ENCODE measurements around the gene IRX4. TPM values are rescaled to one million over a fixed set of nuclear protein-coding genes. Genes with fewer than 3 reads are reported as not detected.

IRX4 gene
- polyA plus RNA-seq, 1 donor, result not detected

DNA sequence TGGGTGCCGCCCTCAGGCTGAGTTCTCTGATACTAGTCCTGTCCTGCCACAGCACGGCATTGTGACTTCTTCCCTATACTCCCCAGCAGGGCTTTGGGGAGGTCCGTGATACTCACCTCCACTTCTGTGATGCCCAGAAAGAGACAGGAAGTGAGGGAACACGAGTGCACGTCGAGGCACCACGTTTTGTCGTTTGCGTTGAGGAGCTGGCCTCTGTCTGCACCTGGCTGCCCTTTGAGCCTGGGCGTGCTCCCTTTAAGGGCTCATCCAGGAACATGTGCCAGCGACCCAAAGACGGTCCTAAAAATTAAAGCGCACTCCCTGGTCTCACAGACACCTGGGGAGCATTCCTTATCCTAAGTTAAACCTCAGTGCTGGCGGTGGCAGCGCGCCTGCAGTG, 8.7 kb upstream of the IRX4 start:
- peaks cover 4% of the 10 kb centered on the region for H3K9me3 ChIP-seq (ENCODE audit: control insufficient read depth, low read depth, low read length)
- H3K27me3 ChIP-seq (ENCODE audit: control insufficient read depth, insufficient read depth, low read length), result peaks cover 68% of the 10 kb centered on the region
- DNase-seq, result no peak
- H3K27ac ChIP-seq (ENCODE audit: low read length), result no peak overlapping the region
- no CpG with 5 or more reads among the region's 16 CpGs for WGBS (ENCODE audit: insufficient coverage, low lambda C conversion rate)
- H3K4me1 ChIP-seq (ENCODE audit: control insufficient read depth, insufficient read depth, low read length), result no peaks in the 10 kb centered on the region
- H3K36me3 ChIP-seq (ENCODE audit: control insufficient read depth, insufficient read depth, low read length), result no peaks in the 10 kb centered on the region
- no peak overlapping the region for H3K4me3 ChIP-seq (ENCODE audit: low read length)

DNA sequence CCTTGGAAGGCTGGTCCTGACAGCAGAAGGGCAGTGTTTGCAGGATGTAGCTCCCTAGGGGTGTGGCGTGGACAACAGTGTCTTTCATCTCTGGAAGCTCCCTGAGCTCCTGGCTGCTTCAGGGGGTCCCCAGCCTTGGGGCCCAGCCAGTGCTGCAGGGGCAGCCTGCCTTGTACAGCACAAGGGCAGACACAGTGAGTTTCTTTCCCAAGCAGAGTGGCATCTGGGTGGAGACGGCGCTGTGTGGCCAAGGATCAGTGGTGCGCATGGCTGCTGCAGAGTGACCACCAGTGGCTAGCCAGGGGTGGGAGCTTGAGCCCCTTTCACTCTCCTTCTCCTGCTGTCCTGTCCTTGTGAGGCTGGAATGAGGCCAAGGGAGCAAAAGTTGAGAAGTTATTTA, 7.6 kb upstream of the IRX4 start:
- DNase-seq, result no peak
- Histone ChIP-seq H3K4me3 (ENCODE audit: low read length) (no peak overlapping the region), H3K27me3 (ENCODE audit: control insufficient read depth, insufficient read depth, low read length) (peaks cover 79% of the 10 kb centered on the region), H3K4me1 (ENCODE audit: control insufficient read depth, insufficient read depth, low read length) (no peaks in the 10 kb centered on the region), H3K9me3 (ENCODE audit: control insufficient read depth, low read depth, low read length) (peaks cover 4% of the 10 kb centered on the region), H3K27ac (ENCODE audit: low read length) (no peak overlapping the region), H3K36me3 (ENCODE audit: control insufficient read depth, insufficient read depth, low read length) (no peaks in the 10 kb centered on the region)
- WGBS (ENCODE audit: insufficient coverage, low lambda C conversion rate), result no CpG with 5 or more reads among the region's 4 CpGs

DNA sequence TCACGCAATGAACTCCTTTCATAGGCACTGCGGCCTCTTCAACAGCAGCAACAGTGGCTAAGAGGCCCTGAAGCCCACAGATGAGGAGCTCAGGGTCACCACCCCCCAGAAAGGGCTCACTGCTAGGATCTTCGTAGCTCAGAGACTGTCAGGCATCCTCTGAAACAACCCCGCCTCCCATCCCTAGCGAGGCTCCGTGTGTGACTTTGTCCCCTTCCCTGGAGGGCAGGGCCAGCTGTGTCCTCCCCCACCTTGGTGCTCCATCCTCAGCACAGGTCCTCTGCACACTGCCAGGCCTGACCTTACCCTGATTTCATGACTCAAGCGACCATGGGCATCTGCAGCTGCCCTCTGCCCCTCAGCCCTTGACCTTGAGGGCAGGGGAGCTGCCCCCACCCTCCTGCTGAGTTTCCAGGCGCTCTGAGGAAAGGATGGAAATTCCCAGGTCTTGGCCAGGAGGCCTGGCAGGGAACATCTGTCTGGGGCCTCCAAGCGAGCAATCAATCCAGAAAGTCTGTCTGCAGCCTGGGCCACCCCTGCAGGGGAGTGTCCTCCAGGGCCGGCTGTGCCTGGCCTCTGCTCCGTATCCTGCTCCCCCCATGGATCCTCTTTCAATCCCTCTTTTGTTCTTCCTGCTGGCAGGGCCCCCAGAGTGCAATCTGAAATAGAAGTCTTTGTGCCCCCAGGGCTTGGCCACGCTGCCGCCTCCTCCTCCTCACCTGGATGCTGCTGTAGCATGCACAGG, 6.8 kb upstream of the IRX4 start:
- peaks cover 86% of the 10 kb centered on the region for H3K27me3 ChIP-seq (ENCODE audit: control insufficient read depth, insufficient read depth, low read length)
- H3K27ac ChIP-seq (ENCODE audit: low read length), result no peak overlapping the region
- no CpG with 5 or more reads among the region's 13 CpGs for WGBS (ENCODE audit: insufficient coverage, low lambda C conversion rate)
- DNase-seq, result no peak
- no peaks in the 10 kb centered on the region for H3K36me3 ChIP-seq (ENCODE audit: control insufficient read depth, insufficient read depth, low read length)
- no peak overlapping the region for H3K4me3 ChIP-seq (ENCODE audit: low read length)
- peaks cover 4% of the 10 kb centered on the region for H3K9me3 ChIP-seq (ENCODE audit: control insufficient read depth, low read depth, low read length)
- no peaks in the 10 kb centered on the region for H3K4me1 ChIP-seq (ENCODE audit: control insufficient read depth, insufficient read depth, low read length)

DNA sequence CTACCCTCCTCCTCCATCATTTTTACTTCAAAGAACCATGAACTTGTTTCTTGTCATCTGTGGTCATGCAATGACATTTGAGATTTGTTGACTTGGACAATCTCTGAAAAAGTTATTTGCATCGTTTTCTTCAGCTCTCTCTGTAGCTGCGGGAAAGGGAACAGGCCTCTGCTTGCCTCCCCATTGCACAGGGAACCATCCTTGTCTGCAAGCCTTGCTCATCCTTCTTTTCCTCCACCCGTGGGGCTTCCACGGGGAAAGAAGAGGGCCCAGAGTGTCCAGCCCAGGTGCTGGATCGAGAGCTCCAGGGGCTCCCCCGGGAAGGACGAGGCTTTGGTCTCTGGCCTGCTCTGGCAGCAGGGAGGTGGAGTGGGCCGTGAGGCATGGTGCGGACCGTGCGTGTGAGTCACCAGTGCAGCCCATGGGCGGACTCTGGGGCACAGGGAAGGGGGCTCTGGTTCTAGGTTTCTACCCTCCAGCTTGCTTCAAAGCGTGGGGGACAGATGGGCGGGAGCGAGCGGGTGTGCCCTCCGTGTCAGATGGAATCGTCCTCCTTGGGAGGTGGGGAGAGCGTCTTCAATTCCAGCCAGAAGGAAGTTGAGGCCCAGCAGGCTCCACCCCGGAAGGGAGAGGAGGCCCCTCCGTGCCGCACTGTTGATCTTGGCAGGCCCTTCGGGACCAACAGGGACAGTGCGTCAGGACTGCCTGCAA, 6.0 kb upstream of the IRX4 start:
- H3K36me3 ChIP-seq (ENCODE audit: control insufficient read depth, insufficient read depth, low read length), result no peaks in the 10 kb centered on the region
- no peak for DNase-seq
- no CpG with 5 or more reads among the region's 24 CpGs for WGBS (ENCODE audit: insufficient coverage, low lambda C conversion rate)
- H3K4me1 ChIP-seq (ENCODE audit: control insufficient read depth, insufficient read depth, low read length), result no peaks in the 10 kb centered on the region
- peaks cover 86% of the 10 kb centered on the region for H3K27me3 ChIP-seq (ENCODE audit: control insufficient read depth, insufficient read depth, low read length)
- no peak overlapping the region for H3K4me3 ChIP-seq (ENCODE audit: low read length)
- H3K9me3 ChIP-seq (ENCODE audit: control insufficient read depth, low read depth, low read length), result peaks cover 6% of the 10 kb centered on the region
- H3K27ac ChIP-seq (ENCODE audit: low read length), result no peak overlapping the region

DNA sequence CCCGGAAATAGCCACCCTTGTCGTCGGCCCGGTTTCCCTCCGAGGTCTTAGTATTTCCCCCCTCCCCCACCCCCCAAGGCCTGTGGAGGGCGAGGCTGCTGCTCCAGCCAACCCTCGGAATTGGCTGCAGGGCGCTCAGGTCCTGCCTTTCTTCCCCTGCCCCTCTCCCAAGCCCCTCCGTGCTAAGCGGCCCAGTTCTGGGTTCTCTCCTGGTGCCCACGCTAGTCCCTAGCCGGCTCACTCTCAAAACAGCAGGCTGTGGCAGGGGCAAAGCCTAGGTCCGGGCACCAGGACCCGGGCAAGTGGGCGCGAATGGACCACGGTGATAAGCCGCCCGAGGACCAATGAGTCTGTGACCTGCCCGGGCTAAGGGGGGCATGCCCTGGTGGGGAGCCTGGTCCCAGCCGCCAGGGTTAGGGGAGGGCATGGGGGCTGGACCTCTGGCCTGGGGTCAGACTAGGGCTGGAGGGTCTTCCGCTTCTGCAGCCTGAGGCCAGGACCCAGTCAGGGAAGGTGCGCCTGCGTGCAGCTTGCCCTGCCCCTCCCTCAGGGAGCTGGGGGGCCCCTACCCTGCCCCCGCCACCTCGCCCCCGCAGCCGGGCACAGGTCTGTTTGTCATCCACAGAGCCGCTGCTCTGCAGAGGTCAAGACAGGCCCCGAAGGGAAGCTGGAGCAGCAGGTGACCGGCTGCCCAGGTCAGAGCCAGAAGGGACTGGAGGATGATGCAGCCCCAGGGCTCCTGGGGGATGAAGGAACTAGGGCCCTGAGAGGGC, 5.0 kb upstream of the IRX4 start:
- Histone ChIP-seq H3K27ac (ENCODE audit: low read length) (no peak overlapping the region), H3K36me3 (ENCODE audit: control insufficient read depth, insufficient read depth, low read length) (no peaks in the 10 kb centered on the region), H3K9me3 (ENCODE audit: control insufficient read depth, low read depth, low read length) (peaks cover 7% of the 10 kb centered on the region), H3K4me1 (ENCODE audit: control insufficient read depth, insufficient read depth, low read length) (no peaks in the 10 kb centered on the region), H3K4me3 (ENCODE audit: low read length) (no peak overlapping the region), H3K27me3 (ENCODE audit: control insufficient read depth, insufficient read depth, low read length) (peaks cover 88% of the 10 kb centered on the region)
- no CpG with 5 or more reads among the region's 31 CpGs for WGBS (ENCODE audit: insufficient coverage, low lambda C conversion rate)
- DNase-seq, result no peak

DNA sequence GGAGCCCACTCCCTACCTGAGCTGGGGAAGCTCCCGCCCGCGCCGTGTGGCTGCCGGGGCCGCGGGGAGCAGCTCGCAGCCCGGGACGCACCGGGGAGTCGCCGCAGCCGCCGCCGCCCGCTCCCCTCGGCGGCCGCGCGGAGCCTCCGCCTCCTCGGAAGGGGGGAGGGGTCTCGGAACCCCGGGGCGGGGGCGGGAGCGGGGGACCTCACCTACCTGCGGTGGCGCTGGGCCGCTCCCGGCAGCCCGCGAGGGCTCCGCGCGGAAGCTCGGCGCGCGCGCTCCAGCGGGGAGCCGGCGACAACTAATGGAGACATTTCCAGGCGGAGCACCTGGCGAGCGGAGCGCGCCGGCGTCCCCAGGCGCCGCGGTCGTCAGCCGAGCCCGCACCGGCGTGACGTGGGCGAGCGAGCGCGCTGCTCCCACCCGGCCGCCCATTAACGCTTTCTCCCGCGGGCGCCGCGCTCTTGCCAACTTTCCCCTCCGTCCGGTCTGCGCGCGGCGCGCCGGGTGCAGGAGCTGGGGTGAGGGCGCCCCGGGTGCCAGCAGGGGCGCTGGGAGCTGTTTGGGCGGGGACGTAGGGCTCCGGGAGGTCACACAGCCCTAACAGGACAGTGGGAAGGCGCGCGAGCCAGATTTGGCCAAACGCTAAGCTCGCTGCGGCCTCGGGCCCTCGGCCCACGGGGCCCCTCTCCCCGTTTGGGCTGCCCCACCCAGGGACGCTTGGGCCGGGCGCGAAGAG, 4.3 kb upstream of the IRX4 start:
- H3K27me3 ChIP-seq (ENCODE audit: control insufficient read depth, insufficient read depth, low read length), result peaks cover 89% of the 10 kb centered on the region
- no CpG with 5 or more reads among the region's 102 CpGs for WGBS (ENCODE audit: insufficient coverage, low lambda C conversion rate)

DNA sequence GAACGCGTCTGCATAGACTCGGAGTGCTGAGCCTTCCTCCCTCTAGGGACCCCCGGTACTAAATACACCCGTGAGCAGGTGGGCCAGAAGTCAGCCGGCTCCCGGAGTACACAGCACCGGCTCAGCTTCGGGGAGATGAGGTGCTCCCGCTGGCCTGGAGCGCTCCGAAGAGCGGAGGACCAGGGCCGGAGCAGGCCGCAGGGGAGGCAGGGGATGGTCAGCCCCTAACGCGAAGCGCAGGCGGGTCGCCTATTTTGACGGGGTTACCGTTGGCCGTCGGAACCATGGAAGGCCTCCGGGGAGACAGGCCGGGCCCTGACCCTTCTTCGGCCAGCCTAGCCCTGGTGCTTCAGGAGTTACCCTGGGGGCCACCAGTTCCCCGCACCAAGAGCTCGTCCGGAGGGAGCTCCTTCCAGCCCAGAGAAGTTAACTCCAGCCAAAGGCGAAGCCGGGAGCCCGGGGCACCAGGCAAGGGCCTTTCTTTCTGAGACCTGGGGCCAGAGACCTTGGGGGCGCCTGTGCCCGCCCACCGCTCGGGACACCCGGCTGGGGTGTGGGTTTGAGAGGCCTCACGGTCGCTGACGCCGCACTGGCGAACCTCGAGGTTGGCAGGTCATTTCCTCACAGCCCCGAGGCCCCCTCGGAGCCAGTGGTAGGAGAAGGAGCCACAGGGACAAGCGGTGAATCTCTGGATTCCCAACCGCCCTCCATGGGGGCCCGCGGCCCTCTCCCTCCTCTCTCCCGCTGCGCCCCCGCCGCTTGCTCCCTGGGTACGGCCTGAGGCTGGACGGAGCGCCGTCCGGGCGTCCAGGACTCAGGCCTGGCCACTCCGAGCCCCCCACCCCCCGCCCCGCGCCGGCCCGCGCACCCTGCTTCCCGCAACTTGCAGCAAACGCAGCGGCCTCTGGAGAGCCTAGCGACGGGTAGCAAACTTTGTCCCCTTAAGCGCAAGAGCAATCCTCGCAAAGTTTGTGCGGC, 3.4 kb upstream of the IRX4 start:
- no peak for DNase-seq
- Histone ChIP-seq H3K4me1 (ENCODE audit: control insufficient read depth, insufficient read depth, low read length) (no peaks in the 10 kb centered on the region), H3K27ac (ENCODE audit: low read length) (no peak overlapping the region), H3K36me3 (ENCODE audit: control insufficient read depth, insufficient read depth, low read length) (no peaks in the 10 kb centered on the region), H3K27me3 (ENCODE audit: control insufficient read depth, insufficient read depth, low read length) (peaks cover 93% of the 10 kb centered on the region), H3K9me3 (ENCODE audit: control insufficient read depth, low read depth, low read length) (peaks cover 8% of the 10 kb centered on the region), H3K4me3 (ENCODE audit: low read length) (no peak overlapping the region)
- WGBS (ENCODE audit: insufficient coverage, low lambda C conversion rate), result no CpG with 5 or more reads among the region's 75 CpGs

More for the DNA sequence above, 4.3 kb upstream of the IRX4 start:
- no peaks in the 10 kb centered on the region for H3K4me1 ChIP-seq (ENCODE audit: control insufficient read depth, insufficient read depth, low read length)
- DNase-seq, result no peak
- H3K4me3 ChIP-seq (ENCODE audit: low read length), result no peak overlapping the region
- H3K9me3 ChIP-seq (ENCODE audit: control insufficient read depth, low read depth, low read length), result peaks cover 8% of the 10 kb centered on the region
- H3K36me3 ChIP-seq (ENCODE audit: control insufficient read depth, insufficient read depth, low read length), result no peaks in the 10 kb centered on the region
- no peak overlapping the region for H3K27ac ChIP-seq (ENCODE audit: low read length)

DNA sequence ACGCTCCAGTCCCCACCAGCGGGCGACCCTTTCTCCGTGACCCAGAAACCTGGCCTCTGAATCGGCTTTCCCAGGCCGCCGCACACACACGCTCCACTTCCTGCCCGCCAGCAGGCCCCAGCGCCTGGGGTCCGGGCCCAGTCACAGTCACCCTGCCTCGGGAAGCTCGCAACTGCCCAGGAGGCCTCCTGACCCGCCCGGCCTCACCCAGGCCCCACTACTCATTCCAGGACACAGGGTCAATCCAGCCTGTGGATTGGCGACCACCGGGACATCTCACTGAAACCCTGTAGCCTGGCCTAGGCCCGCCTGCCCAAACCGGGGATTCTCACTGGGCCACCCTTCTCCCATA, 2.7 kb upstream of the IRX4 start:
- no peak overlapping the region for H3K4me3 ChIP-seq (ENCODE audit: low read length)
- H3K27ac ChIP-seq (ENCODE audit: low read length), result no peak overlapping the region
- DNase-seq, result no peak
- no CpG with 5 or more reads among the region's 19 CpGs for WGBS (ENCODE audit: insufficient coverage, low lambda C conversion rate)
- no peaks in the 10 kb centered on the region for H3K4me1 ChIP-seq (ENCODE audit: control insufficient read depth, insufficient read depth, low read length)
- H3K9me3 ChIP-seq (ENCODE audit: control insufficient read depth, low read depth, low read length), result peaks cover 8% of the 10 kb centered on the region
- H3K27me3 ChIP-seq (ENCODE audit: control insufficient read depth, insufficient read depth, low read length), result peaks cover 97% of the 10 kb centered on the region
- H3K36me3 ChIP-seq (ENCODE audit: control insufficient read depth, insufficient read depth, low read length), result no peaks in the 10 kb centered on the region

DNA sequence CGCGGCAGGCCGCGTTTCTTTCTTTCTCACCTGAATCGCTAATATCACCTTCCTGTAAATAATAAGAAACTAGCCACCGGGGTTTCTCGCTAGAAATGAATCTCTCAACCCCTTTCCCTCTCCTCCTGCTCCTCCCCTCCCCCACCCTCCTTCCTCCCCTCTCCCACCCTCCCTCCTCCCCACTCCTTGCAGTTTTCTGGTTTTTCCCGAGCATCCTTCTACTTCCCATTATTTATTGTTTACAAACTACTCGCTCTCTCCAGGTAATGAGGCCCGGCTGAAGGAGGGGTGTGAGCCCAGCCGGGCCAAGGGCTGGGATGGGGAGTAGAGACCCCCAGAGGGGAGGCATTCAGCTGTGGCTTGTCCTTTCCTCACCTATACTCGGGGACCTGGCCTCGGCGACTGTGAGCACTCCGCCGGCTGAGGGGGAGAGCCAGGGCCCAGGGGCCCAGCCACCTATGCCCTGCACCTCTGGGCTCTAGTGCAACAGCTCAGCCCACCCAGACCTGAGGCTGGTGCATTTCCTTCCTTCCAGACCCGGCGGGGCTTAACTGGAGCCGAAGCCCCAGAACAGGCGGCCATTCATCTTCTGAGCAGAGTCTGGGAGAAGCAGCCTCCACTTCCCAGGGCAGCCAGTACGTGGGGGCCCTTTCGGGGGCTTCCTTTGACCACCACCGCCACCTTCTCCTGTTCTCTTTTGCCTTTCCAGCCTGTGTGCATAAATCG, 2.1 kb upstream of the IRX4 start:
- Histone ChIP-seq H3K27me3 (ENCODE audit: control insufficient read depth, insufficient read depth, low read length) (peaks cover 97% of the 10 kb centered on the region), H3K4me1 (ENCODE audit: control insufficient read depth, insufficient read depth, low read length) (no peaks in the 10 kb centered on the region), H3K36me3 (ENCODE audit: control insufficient read depth, insufficient read depth, low read length) (no peaks in the 10 kb centered on the region), H3K27ac (ENCODE audit: low read length) (no peak overlapping the region), H3K9me3 (ENCODE audit: control insufficient read depth, low read depth, low read length) (peaks cover 8% of the 10 kb centered on the region), H3K4me3 (ENCODE audit: low read length) (no peak overlapping the region)
- DNase-seq, result no peak
- no CpG with 5 or more reads among the region's 24 CpGs for WGBS (ENCODE audit: insufficient coverage, low lambda C conversion rate)
